Ovary (tissue), 3 donors: Measurements from ENCODE around the gene GCC1.

Experiments
- POLR2A ChIP-seq: fragments of 450-650 bp; IDR thresholded peaks from one replicate; pipeline ENCODE4 v1.6.1; 2017; ENCODE audit warnings: antibody characterized with exemption, mild to moderate bottlenecking, moderate library complexity
- TF ChIP-seq, protein P1 (sequence below), 3 donors: fragments of 450-650 bp in 2 of 3; fragments of 200-600 bp in 1 of 3; IDR thresholded peaks; one replicate each; pipeline versions ENCODE4 v1.5.1 to v1.8.0; 2016 to 2022; ENCODE audit warnings: antibody characterized with exemption in 3 of 3, mild to moderate bottlenecking in 1 of 3
- donor health status: DM: no; HTN: no; CAD: no.

- TF ChIP-seq POLR2A: no peak
- TF ChIP-seq, protein P1, sequence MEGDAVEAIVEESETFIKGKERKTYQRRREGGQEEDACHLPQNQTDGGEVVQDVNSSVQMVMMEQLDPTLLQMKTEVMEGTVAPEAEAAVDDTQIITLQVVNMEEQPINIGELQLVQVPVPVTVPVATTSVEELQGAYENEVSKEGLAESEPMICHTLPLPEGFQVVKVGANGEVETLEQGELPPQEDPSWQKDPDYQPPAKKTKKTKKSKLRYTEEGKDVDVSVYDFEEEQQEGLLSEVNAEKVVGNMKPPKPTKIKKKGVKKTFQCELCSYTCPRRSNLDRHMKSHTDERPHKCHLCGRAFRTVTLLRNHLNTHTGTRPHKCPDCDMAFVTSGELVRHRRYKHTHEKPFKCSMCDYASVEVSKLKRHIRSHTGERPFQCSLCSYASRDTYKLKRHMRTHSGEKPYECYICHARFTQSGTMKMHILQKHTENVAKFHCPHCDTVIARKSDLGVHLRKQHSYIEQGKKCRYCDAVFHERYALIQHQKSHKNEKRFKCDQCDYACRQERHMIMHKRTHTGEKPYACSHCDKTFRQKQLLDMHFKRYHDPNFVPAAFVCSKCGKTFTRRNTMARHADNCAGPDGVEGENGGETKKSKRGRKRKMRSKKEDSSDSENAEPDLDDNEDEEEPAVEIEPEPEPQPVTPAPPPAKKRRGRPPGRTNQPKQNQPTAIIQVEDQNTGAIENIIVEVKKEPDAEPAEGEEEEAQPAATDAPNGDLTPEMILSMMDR (IDR thresholded peaks at IDR 0.05): no peak
These were observed 9.1 kb upstream of the GCC1 start for GRCh38 chr7:127594490-127594889.
